Measurements from ENCODE around the gene TMPRSS6. TPM values are rescaled to one million over a fixed set of nuclear protein-coding genes. Genes with fewer than 3 reads are reported as not detected.
A peak's percentile ranks its signal among the peaks of the same experiment; 100 is the strongest.

TMPRSS6 gene
- total and polyA plus RNA-seq, 2 of the 8 experiments (the other 6 are each of a cell fraction or from before 2014, with no cell fraction given), result 0.02 TPM; not detected in 1

GRCh38 chr22:37043828-37044538 is 65.5 kb downstream of the TMPRSS6 start:
- Histone ChIP-seq H3K27ac (ENCODE audit: low read depth, low read length) (no peak overlapping the region), H3K4me1 (replicated peaks in 1 of 4; ENCODE audit: control insufficient read depth in 3 of 4, insufficient read depth in 4 of 4, low read length in 3 of 4) (no peaks in the 10 kb centered on the region; a peak in 1 of 7 replicates), H3K23me2 (ENCODE audit: low read depth, low read length) (no peaks in the 10 kb centered on the region), H3K18ac (ENCODE audit: extremely low read depth, low read length) (no peak overlapping the region), H3K56ac (replicated peaks; ENCODE audit: insufficient read length, low read depth, low read length) (no peak overlapping the region), H3K4me2 (ENCODE audit: insufficient read depth in 1 of 2, low read depth in 2 of 2, low read length in 2 of 2) (no peak overlapping the region), H3K79me2 (ENCODE audit: control insufficient read depth in 1 of 2, insufficient read depth in 2 of 2, low read length in 2 of 2) (no peaks in the 10 kb centered on the region), H3K27me3 (replicated peaks in 1 of 4; ENCODE audit: control insufficient read depth in 3 of 4, extremely low read depth in 1 of 4, insufficient read depth in 3 of 4, low read length in 3 of 4) (peaks cover 0 to 11% (median 0%) of the 10 kb centered on the region in 4 experiments; a peak in 4 of 7 replicates), H3K9ac (replicated peaks in 1 of 4; ENCODE audit: extremely low read depth in 1 of 4, low read depth in 3 of 4, low read length in 3 of 4) (no peak overlapping the region), H3K14ac (ENCODE audit: insufficient read length) (no peak overlapping the region), H2BK12ac (ENCODE audit: low read depth, low read length) (no peak overlapping the region), H3K36me3 (ENCODE audit: control insufficient read depth in 2 of 4, insufficient read depth in 4 of 4, low read length in 3 of 4) (no peaks in the 10 kb centered on the region), H2BK20ac (ENCODE audit: low read length) (no peak overlapping the region), H3K4me3 (ENCODE audit: extremely low read depth in 1 of 4, insufficient read depth in 2 of 4, low read depth in 3 of 4, low read length in 4 of 4) (no peak overlapping the region), H2BK5ac (ENCODE audit: low read depth, low read length) (no peak overlapping the region), H3K9me3 (ENCODE audit: insufficient read depth in 2 of 2, low read depth in 1 of 2, low read length in 1 of 2) (no peaks in the 10 kb centered on the region), H3K79me1 (ENCODE audit: low read depth, low read length) (no peaks in the 10 kb centered on the region), H2BK15ac (ENCODE audit: low read length) (no peak overlapping the region; the same call in 1 of the 2 replicates), H2AFZ (ENCODE audit: low read length) (no peak overlapping the region), H4K91ac (replicated peaks; ENCODE audit: insufficient read length, low read length) (no peak overlapping the region), H4K20me1 (replicated peaks in 1 of 2; ENCODE audit: control insufficient read depth in 1 of 2, insufficient read depth in 2 of 2, low read length in 2 of 2) (no peaks in the 10 kb centered on the region), H2BK120ac (replicated peaks; ENCODE audit: low read depth, low read length) (no peak overlapping the region), H4K5ac (ENCODE audit: insufficient read length, low read depth, low read length) (no peak overlapping the region), H3K4ac (replicated peaks; ENCODE audit: insufficient read length, low read depth, low read length) (no peak overlapping the region), H3K23ac (ENCODE audit: insufficient read length) (no peak overlapping the region), H4K8ac (ENCODE audit: extremely low read depth, insufficient read depth, low read length) (no peak overlapping the region), H2AK5ac (ENCODE audit: low read depth, low read length) (no peak overlapping the region)
- ChIA-PET CTCF (ENCODE audit: partially characterized antibody) (interaction anchor here (0.6 to 5.2 kb wide), 26 partner anchors 8 to 990 kb away, joined by 3 to 56 read pairs (median 4); no protein-coding TSS in a partner anchor), POLR2A (ENCODE audit: partially characterized antibody) (interaction anchor here (0.7 to 3.0 kb wide), 6 partner anchors 12 to 30 kb away, joined by 3 to 13 read pairs (median 4); no protein-coding TSS in a partner anchor)
- WGBS, 2 experiments (ENCODE audit: extremely low coverage in 1 of 2, insufficient coverage in 1 of 2, insufficient read length in 1 of 2, insufficient replicate concordance in 2 of 2, low coverage in 1 of 2, low lambda C conversion rate in 2 of 2, missing lambda C conversion rate in 1 of 2), result 79% methylated on average over 17 of the region's 17 CpGs; no CpG with 5 or more reads in 1 of the 2 experiments
- DNase-seq (ENCODE audit: low read depth in 1 of 2, low spot score in 2 of 2) (no peak), FAIRE-seq (no peak)
- TF ChIP-seq TAF1 (IDR thresholded peaks at IDR 0.05; ENCODE audit: low read depth, low read length), result no peak
- TF ChIP-seq CTCF (IDR thresholded peaks at IDR 0.05; ENCODE audit: control extremely low read depth in 1 of 3, insufficient read depth in 1 of 3, low read depth in 1 of 3, low read length in 3 of 3), result peak; percentile 15 to 45 (median 20); a peak in 3 of 4 replicates
- no peak for TF ChIP-seq MAX (IDR thresholded peaks at IDR 0.05)
- TF ChIP-seq SRF (IDR thresholded peaks at IDR 0.05; ENCODE audit: low read depth, low read length), result no peak
- TF ChIP-seq ZNF274 (IDR thresholded peaks at IDR 0.05; ENCODE audit: borderline replicate concordance, extremely low read depth, low read length), result no peak
- no peak for TF ChIP-seq POLR2AphosphoS5 (IDR thresholded peaks at IDR 0.05; ENCODE audit: low read depth, low read length)
- no peak for TF ChIP-seq FOSL1 (IDR thresholded peaks at IDR 0.05; ENCODE audit: insufficient read depth, low read depth, low read length)
